H9 (cell line): ENCODE data around the gene MAP3K20. TPM values are rescaled to one million over a fixed set of nuclear protein-coding genes. Genes with fewer than 3 reads are reported as not detected.

Source experiments
- DNase-seq: peaks from one replicate; pipeline ENCODE4 v3.0.0-alpha.2; 2017
- H2AFZ ChIP-seq: one replicate; pipeline ENCODE4 v1.6.1; 2013; ENCODE audit warnings: mild to moderate bottlenecking, low read length, control low read depth, moderate library complexity
- H2AK5ac ChIP-seq: 2 replicates; pipeline ENCODE4 v1.6.1; 2013; ENCODE audit warnings: low read length, control low read depth, mixed read lengths; ENCODE audit not compliant: insufficient read length
- H2BK120ac ChIP-seq: one replicate; pipeline ENCODE4 v1.6.1; 2013; ENCODE audit warnings: low read depth, mild to moderate bottlenecking, low read length, control low read depth, inconsistent platforms; ENCODE audit not compliant: poor library complexity, severe bottlenecking
- H2BK12ac ChIP-seq: 2 replicates; pipeline ENCODE4 v1.6.1; 2013; ENCODE audit warnings: low read length, control low read depth, mixed read lengths, low read depth; ENCODE audit not compliant: insufficient read length
- H2BK15ac ChIP-seq: 2 replicates; pipeline ENCODE4 v1.6.1; 2013; ENCODE audit warnings: low read depth, low read length, control low read depth
- H2BK20ac ChIP-seq: one replicate; pipeline ENCODE4 v1.6.1; 2013; ENCODE audit warnings: low read depth, mild to moderate bottlenecking, low read length, control low read depth, inconsistent platforms; ENCODE audit not compliant: poor library complexity, severe bottlenecking
- H2BK5ac ChIP-seq: 2 replicates; pipeline ENCODE4 v1.6.1; 2013; ENCODE audit warnings: low read length, control low read depth, mixed read lengths; ENCODE audit not compliant: insufficient read length
- H3K14ac ChIP-seq: 2 replicates; pipeline ENCODE4 v1.6.1; 2013; ENCODE audit warnings: low read length, control low read depth; ENCODE audit not compliant: insufficient read depth
- H3K18ac ChIP-seq: 2 replicates; pipeline ENCODE4 v1.6.1; 2013; ENCODE audit warnings: low read depth, mild to moderate bottlenecking, mixed read lengths, low read length, control low read depth; ENCODE audit not compliant: insufficient read length
- H3K23ac ChIP-seq: 2 replicates; pipeline ENCODE4 v1.6.1; 2013; ENCODE audit warnings: low read length, control low read depth, mixed read lengths, low read depth; ENCODE audit not compliant: insufficient read length
- H3K23me2 ChIP-seq: 2 replicates; pipeline ENCODE4 v1.6.1; 2013; ENCODE audit warnings: low read depth, mild to moderate bottlenecking, mixed read lengths, low read length, control low read depth; ENCODE audit not compliant: insufficient read length, poor library complexity, severe bottlenecking
- H3K27ac ChIP-seq: 2 replicates; pipeline ENCODE4 v1.5.1; 2013; ENCODE audit warnings: low read length, control low read depth, mixed read lengths, low read depth; ENCODE audit not compliant: insufficient read length
- H3K27me3 ChIP-seq: 2 replicates; pipeline ENCODE4 v1.6.1; 2013; ENCODE audit warnings: low read length, control low read depth, inconsistent platforms; ENCODE audit not compliant: insufficient read depth
- H3K4ac ChIP-seq: 2 replicates; pipeline ENCODE4 v1.6.1; 2013; ENCODE audit warnings: low read depth, mild to moderate bottlenecking, control low read depth, inconsistent platforms, low read length, moderate library complexity
- H3K4me1 ChIP-seq: 2 replicates; pipeline ENCODE4 v1.6.1; 2013; ENCODE audit warnings: low read length, control low read depth, inconsistent platforms; ENCODE audit not compliant: insufficient read depth
- H3K4me2 ChIP-seq: 2 replicates; pipeline ENCODE4 v1.6.1; 2013; ENCODE audit warnings: low read length, control low read depth, mixed read lengths; ENCODE audit not compliant: insufficient read length, insufficient read depth
- H3K56ac ChIP-seq: 2 replicates; pipeline ENCODE4 v1.6.1; 2013; ENCODE audit warnings: low read depth, mild to moderate bottlenecking, mixed read lengths, low read length, control low read depth; ENCODE audit not compliant: insufficient read length
- H3K79me1 ChIP-seq: 2 replicates; pipeline ENCODE4 v1.6.1; 2013; ENCODE audit warnings: low read depth, mild to moderate bottlenecking, moderate library complexity, low read length, control low read depth, inconsistent platforms; ENCODE audit not compliant: insufficient read depth, poor library complexity, severe bottlenecking
- H3K79me2 ChIP-seq: 2 replicates; pipeline ENCODE4 v1.6.1; 2013; ENCODE audit warnings: low read length, control low read depth, inconsistent platforms; ENCODE audit not compliant: insufficient read depth
- H3K9ac ChIP-seq: 2 replicates; pipeline ENCODE4 v1.6.1; 2013; ENCODE audit warnings: low read length, control low read depth, mixed read lengths; ENCODE audit not compliant: insufficient read length; ENCODE audit errors: extremely low read depth
- H3K9me3 ChIP-seq: one replicate; pipeline ENCODE4 v1.6.1; 2013; ENCODE audit warnings: low read depth, low read length, inconsistent platforms; ENCODE audit not compliant: control insufficient read depth
- H3T11ph ChIP-seq: one replicate; pipeline ENCODE4 v1.6.1; 2013; ENCODE audit warnings: mild to moderate bottlenecking, low read length, control low read depth, inconsistent platforms
- H4K20me1 ChIP-seq: one replicate; pipeline ENCODE4 v1.6.1; 2013; ENCODE audit not compliant: control insufficient read depth, insufficient read length, insufficient read depth
- H4K5ac ChIP-seq: 2 replicates; pipeline ENCODE4 v1.6.1; 2013; ENCODE audit warnings: low read depth, mild to moderate bottlenecking, mixed read lengths, low read length, control low read depth; ENCODE audit not compliant: insufficient read length
- H4K8ac ChIP-seq: replicated peaks from 2 replicates; pipeline ENCODE4 v1.6.1; 2013; ENCODE audit warnings: low read length, control low read depth, mixed read lengths, low read depth; ENCODE audit not compliant: insufficient read length
- H4K91ac ChIP-seq: 2 replicates; pipeline ENCODE4 v1.6.1; 2013; ENCODE audit warnings: low read depth, mild to moderate bottlenecking, moderate library complexity, mixed read lengths, low read length, control low read depth; ENCODE audit not compliant: insufficient read length
- H3K27ac Mint-ChIP-seq, 3 experiments: 2 replicates in 2 of 3; 3 replicates in 1 of 3; pipeline ENCODE4 v1.8.0; 2020 to 2021; ENCODE audit warnings: mixed read lengths in 3 of 3, mild to moderate bottlenecking in 1 of 3, moderate library complexity in 1 of 3
- H3K27me3 Mint-ChIP-seq: 2 replicates; pipeline ENCODE4 v1.8.0; 2021; ENCODE audit warnings: low read depth, mild to moderate bottlenecking, moderate library complexity, mixed read lengths
- H3K36me3 Mint-ChIP-seq, 3 experiments: 2 replicates in 2 of 3; 3 replicates in 1 of 3; pipeline ENCODE4 v1.8.0; 2020 to 2021; ENCODE audit warnings: low read depth in 3 of 3, mixed read lengths in 3 of 3; ENCODE audit not compliant: insufficient read depth in 1 of 3
- H3K4me1 Mint-ChIP-seq, 2 experiments: 2 replicates each; pipeline ENCODE4 v1.8.0; 2020; ENCODE audit warnings: mixed read lengths in 2 of 2
- H3K4me3 Mint-ChIP-seq, 2 experiments: 2 replicates in 1 of 2; 3 replicates in 1 of 2; pipeline ENCODE4 v1.8.0; 2020 to 2021; ENCODE audit warnings: mild to moderate bottlenecking in 2 of 2, mixed read lengths in 2 of 2, moderate library complexity in 1 of 2
- H3K9me3 Mint-ChIP-seq, 2 experiments: 2 replicates in 1 of 2; 3 replicates in 1 of 2; pipeline ENCODE4 v1.8.0; 2020; ENCODE audit warnings: mild to moderate bottlenecking in 2 of 2, mixed read lengths in 2 of 2, moderate library complexity in 1 of 2
- WGBS: extraction: QIAGEN DNeasy Blood & Tissue Kit; methylation state at CpG from one replicate; pipeline ENCODE4 v1.1.7; 2013; ENCODE audit warnings: missing lambda C conversion rate, low lambda C conversion rate, mixed read lengths; ENCODE audit not compliant: insufficient read length; ENCODE audit errors: extremely low coverage; 5-methylcytosine and 5-hydroxymethylcytosine counted together
- total RNA-seq: library from RNA; stranded (reverse); gene quantifications from 2 replicates; pipeline ENCODE4 v1.2.1, GENCODE V29; 2021
- TF ChIP-seq, protein P1 (sequence below): fragments of 200-600 bp; sonication (generic); conservative IDR thresholded peaks from 3 replicates; pipeline ENCODE4 v1.8.0; 2021; ENCODE audit warnings: antibody characterized with exemption, mild to moderate bottlenecking

The MAP3K20 gene
- total RNA-seq, 1 experiment from 2014 or later = 8.7 TPM

DNA sequence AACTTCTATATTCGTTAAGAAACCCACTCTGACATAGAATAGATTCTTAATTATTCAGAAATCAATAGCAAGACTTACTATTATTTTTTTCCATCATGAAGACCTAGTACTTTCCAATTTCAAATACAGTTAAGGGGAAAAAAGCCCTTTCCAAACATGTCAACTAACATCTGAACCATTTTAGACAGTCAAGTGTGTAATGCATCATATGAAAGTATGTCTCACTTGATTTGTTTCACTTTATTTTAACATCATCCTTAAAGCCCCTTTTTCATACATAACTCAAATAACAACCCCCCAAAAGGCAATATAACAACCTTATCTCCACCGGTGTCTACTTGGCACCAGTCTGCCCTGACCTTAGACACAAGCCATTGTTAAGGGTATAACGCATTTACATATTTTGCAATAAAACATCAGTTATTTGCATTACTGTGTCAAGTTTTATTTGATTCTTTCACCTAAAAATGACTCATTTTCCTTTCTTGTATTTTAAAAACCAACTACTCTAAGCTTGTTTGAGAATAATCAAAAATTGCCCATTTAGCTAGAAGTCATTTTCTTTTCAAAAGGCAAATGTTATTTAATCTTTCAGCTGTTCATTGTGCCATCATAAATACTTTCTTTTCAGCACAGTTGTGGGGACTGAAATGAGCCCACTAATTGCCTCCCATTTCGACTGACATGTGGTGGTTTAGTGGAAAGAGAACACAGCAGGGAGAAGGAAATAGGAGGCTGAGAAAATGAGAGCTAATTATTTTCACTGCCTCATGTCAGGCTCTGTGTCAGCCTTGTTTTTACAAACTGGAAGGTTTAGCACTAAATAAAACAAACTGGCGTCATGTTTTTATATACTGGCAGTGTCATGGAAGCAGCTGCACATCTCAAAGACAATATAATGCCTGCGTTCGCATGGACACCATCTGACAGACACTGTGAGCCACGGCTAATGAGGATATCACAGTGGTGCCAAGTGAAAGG, 174.3 kb downstream of the MAP3K20 start:
- TF ChIP-seq, protein P1, sequence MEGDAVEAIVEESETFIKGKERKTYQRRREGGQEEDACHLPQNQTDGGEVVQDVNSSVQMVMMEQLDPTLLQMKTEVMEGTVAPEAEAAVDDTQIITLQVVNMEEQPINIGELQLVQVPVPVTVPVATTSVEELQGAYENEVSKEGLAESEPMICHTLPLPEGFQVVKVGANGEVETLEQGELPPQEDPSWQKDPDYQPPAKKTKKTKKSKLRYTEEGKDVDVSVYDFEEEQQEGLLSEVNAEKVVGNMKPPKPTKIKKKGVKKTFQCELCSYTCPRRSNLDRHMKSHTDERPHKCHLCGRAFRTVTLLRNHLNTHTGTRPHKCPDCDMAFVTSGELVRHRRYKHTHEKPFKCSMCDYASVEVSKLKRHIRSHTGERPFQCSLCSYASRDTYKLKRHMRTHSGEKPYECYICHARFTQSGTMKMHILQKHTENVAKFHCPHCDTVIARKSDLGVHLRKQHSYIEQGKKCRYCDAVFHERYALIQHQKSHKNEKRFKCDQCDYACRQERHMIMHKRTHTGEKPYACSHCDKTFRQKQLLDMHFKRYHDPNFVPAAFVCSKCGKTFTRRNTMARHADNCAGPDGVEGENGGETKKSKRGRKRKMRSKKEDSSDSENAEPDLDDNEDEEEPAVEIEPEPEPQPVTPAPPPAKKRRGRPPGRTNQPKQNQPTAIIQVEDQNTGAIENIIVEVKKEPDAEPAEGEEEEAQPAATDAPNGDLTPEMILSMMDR = no peak
- H2AFZ ChIP-seq = no peak overlapping the region
- Mint-ChIP-seq H3K9me3 (no peaks in the 10 kb centered on the region), H3K36me3 (no peaks in the 10 kb centered on the region), H3K27ac (no peak overlapping the region), H3K27me3 (no peaks in the 10 kb centered on the region), H3K4me1 (peaks cover 16 to 25% of the 10 kb centered on the region in 2 experiments), H3K4me3 (no peak overlapping the region)
- no peak overlapping the region for H3K4ac ChIP-seq
- no peak overlapping the region for H3K56ac ChIP-seq
- no peak overlapping the region for H3K18ac ChIP-seq
- no peak overlapping the region for H3T11ph ChIP-seq
- no peak overlapping the region for H2BK12ac ChIP-seq
- peaks cover 7% of the 10 kb centered on the region; the same call in 1 of the 2 replicates for H3K4me1 ChIP-seq
- no peak overlapping the region for H2BK15ac ChIP-seq
- no peak overlapping the region for H4K5ac ChIP-seq
- H4K20me1 ChIP-seq = no peaks in the 10 kb centered on the region
- WGBS = no CpG with 5 or more reads among the region's 8 CpGs
- no peak overlapping the region for H3K27ac ChIP-seq
- no peak overlapping the region for H2BK5ac ChIP-seq
- H3K9ac ChIP-seq = no peak overlapping the region
- no peak for DNase-seq
- H3K79me1 ChIP-seq = no peaks in the 10 kb centered on the region
- H2BK120ac ChIP-seq = no peak overlapping the region
- H3K27me3 ChIP-seq = no peaks in the 10 kb centered on the region
- no peaks in the 10 kb centered on the region for H3K79me2 ChIP-seq
- H2AK5ac ChIP-seq = no peak overlapping the region
- no peak overlapping the region for H2BK20ac ChIP-seq
- no peak overlapping the region for H3K23ac ChIP-seq
- H4K8ac ChIP-seq = no peak overlapping the region
- no peak overlapping the region for H3K4me2 ChIP-seq
- no peaks in the 10 kb centered on the region for H3K23me2 ChIP-seq
- H4K91ac ChIP-seq = no peak overlapping the region
- no peak overlapping the region for H3K14ac ChIP-seq
- H3K9me3 ChIP-seq = no peaks in the 10 kb centered on the region
